ENCODE data around the gene TCOF1.

DNA sequence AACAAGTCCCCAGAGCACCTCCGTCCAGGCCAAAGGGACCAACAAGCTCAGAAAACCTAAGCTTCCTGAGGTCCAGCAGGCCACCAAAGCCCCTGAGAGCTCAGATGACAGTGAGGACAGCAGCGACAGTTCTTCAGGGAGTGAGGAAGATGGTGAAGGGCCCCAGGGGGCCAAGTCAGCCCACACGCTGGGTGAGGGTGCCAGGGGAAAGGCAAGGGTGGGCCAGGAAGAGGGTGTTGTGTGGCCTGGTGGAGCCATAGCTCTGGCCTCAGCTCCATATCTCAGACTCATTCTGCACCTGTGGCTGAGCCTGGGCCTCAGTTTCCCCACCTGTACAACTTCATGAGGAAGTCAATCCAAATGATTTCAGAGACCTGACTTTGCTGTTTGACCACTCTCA, 34.5 kb downstream of the TCOF1 start:
- TF ChIP-seq, protein P1, sequence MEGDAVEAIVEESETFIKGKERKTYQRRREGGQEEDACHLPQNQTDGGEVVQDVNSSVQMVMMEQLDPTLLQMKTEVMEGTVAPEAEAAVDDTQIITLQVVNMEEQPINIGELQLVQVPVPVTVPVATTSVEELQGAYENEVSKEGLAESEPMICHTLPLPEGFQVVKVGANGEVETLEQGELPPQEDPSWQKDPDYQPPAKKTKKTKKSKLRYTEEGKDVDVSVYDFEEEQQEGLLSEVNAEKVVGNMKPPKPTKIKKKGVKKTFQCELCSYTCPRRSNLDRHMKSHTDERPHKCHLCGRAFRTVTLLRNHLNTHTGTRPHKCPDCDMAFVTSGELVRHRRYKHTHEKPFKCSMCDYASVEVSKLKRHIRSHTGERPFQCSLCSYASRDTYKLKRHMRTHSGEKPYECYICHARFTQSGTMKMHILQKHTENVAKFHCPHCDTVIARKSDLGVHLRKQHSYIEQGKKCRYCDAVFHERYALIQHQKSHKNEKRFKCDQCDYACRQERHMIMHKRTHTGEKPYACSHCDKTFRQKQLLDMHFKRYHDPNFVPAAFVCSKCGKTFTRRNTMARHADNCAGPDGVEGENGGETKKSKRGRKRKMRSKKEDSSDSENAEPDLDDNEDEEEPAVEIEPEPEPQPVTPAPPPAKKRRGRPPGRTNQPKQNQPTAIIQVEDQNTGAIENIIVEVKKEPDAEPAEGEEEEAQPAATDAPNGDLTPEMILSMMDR (IDR thresholded peaks at IDR 0.05) = no peak
- no peak for TF ChIP-seq ZFX (IDR thresholded peaks at IDR 0.05; ENCODE audit: borderline replicate concordance)
